WERI-Rb-1 (cell line): Measurements from ENCODE around the gene HMCN1.

ENCODE experiments used
- DNase-seq: peaks from one replicate; pipeline ENCODE4 v3.0.0-alpha.2; 2020
- H3K27ac ChIP-seq: fragments of 250-450 bp; sonication (Bioruptor Pico); 2 replicates; pipeline ENCODE4 v1.5.1; 2020; ENCODE audit warnings: mild to moderate bottlenecking, moderate library complexity
- H3K27me3 ChIP-seq: fragments of 250-450 bp; sonication (Bioruptor Pico); 2 replicates; pipeline ENCODE4 v1.5.1; 2021; ENCODE audit warnings: mild to moderate bottlenecking, low read depth, moderate library complexity; ENCODE audit not compliant: insufficient read depth, severe bottlenecking
- H3K36me3 ChIP-seq: fragments of 250-450 bp; sonication (Bioruptor Pico); 2 replicates; pipeline ENCODE4 v1.5.1; 2020; ENCODE audit warnings: mild to moderate bottlenecking, moderate library complexity
- H3K4me3 ChIP-seq: 2 replicates; pipeline ENCODE4 v1.5.1; 2011; ENCODE audit warnings: low read depth, mild to moderate bottlenecking, control low read depth, low read length
- H3K9me3 ChIP-seq: fragments of 250-450 bp; sonication (Bioruptor Pico); 2 replicates; pipeline ENCODE4 v1.5.1; 2021; ENCODE audit warnings: mild to moderate bottlenecking, moderate library complexity; ENCODE audit not compliant: severe bottlenecking
- CTCF ChIP-seq: IDR thresholded peaks from 2 replicates; pipeline ENCODE4 v1.5.1; 2011; ENCODE audit warnings: low read depth, mild to moderate bottlenecking, control low read depth, inconsistent platforms, low read length

The HMCN1 gene

GRCh38 chr1:185973645-185974044 is 239.5 kb downstream of the HMCN1 start:
- Histone ChIP-seq H3K27me3 (peaks cover 4% of the 10 kb centered on the region), H3K9me3 (no peaks in the 10 kb centered on the region), H3K27ac (no peak overlapping the region), H3K36me3 (no peaks in the 10 kb centered on the region), H3K4me3 (no peak overlapping the region)
- no peak for DNase-seq
- no peak for TF ChIP-seq CTCF

GRCh38 chr1:185974367-185975170 is 240.4 kb downstream of the HMCN1 start:
- no peak for TF ChIP-seq CTCF
- Histone ChIP-seq H3K27ac (no peak overlapping the region), H3K36me3 (no peaks in the 10 kb centered on the region), H3K9me3 (no peaks in the 10 kb centered on the region), H3K27me3 (peaks cover 4% of the 10 kb centered on the region), H3K4me3 (no peak overlapping the region)
- DNase-seq = no peak

- no peak for DNase-seq
- H3K27me3 ChIP-seq = no peaks in the 10 kb centered on the region
- no peak for TF ChIP-seq CTCF
Measured at GRCh38 chr1:185980891-185981290, 246.7 kb downstream of the HMCN1 start.

GRCh38 chr1:185984113-185984836 is 250.1 kb downstream of the HMCN1 start:
- Histone ChIP-seq H3K27me3 (no peaks in the 10 kb centered on the region), H3K9me3 (no peaks in the 10 kb centered on the region), H3K36me3 (no peaks in the 10 kb centered on the region), H3K27ac (no peak overlapping the region), H3K4me3 (no peak overlapping the region)
- TF ChIP-seq CTCF = no peak
- DNase-seq = no peak

More at GRCh38 chr1:185980891-185981290, 246.7 kb downstream of the HMCN1 start:
- no peaks in the 10 kb centered on the region for H3K36me3 ChIP-seq
- no peaks in the 10 kb centered on the region for H3K9me3 ChIP-seq
- no peak overlapping the region for H3K27ac ChIP-seq
- no peak overlapping the region for H3K4me3 ChIP-seq

GRCh38 chr1:185987611-185988321 is 253.6 kb downstream of the HMCN1 start:
- Histone ChIP-seq H3K27ac (no peak overlapping the region), H3K4me3 (no peak overlapping the region)
- no peak for DNase-seq

More at GRCh38 chr1:185987611-185988321, 253.6 kb downstream of the HMCN1 start:
- Histone ChIP-seq H3K27me3 (no peaks in the 10 kb centered on the region), H3K9me3 (no peaks in the 10 kb centered on the region), H3K36me3 (no peaks in the 10 kb centered on the region)
- TF ChIP-seq CTCF = no peak
